ENCODE results near the gene HS2ST1.

Gene HS2ST1

DNA sequence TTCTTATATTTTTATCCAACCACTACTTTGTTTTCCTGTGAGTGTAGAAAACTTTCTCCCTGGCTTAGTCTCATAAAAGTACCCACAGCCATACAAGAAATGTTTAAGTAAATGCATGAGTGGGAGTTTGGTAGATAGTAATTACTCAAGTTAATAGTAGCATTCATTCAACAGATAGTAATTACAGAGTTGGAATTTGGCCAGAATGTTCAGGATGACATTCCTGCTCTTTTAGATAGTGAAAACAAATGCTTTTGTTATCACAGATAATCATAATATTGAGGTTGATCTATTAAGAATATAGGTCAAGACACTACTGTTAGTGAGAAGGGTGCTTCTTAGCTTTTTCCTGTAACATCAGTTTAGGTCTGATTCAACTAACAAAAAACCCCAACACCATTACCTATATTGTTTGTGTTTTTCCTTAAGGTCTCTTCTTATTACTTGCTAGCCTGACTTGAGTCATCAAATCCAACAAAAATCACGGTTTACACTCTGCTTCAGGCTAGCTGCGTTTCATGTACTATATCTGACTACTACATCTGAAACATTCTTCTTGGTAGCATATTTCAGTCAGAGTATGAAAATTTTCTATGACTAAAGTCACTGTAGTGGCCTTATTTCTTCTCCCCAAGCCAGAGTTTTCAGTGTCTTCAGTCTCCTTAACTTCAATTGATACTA lies 163.7 kb downstream of the HS2ST1 start:
- DNase-seq (ENCODE audit: low spot score) = no peak
- in situ Hi-C loops (cut with MboI; ENCODE audit: low sequenced_read_pairs, unreplicated experiment) = loop anchor here (5.0 to 25.0 kb wide), 2 partner anchors 241 to 691 kb away; partner anchors contain the start of gene ODF2L
- TF ChIP-seq, protein P1, sequence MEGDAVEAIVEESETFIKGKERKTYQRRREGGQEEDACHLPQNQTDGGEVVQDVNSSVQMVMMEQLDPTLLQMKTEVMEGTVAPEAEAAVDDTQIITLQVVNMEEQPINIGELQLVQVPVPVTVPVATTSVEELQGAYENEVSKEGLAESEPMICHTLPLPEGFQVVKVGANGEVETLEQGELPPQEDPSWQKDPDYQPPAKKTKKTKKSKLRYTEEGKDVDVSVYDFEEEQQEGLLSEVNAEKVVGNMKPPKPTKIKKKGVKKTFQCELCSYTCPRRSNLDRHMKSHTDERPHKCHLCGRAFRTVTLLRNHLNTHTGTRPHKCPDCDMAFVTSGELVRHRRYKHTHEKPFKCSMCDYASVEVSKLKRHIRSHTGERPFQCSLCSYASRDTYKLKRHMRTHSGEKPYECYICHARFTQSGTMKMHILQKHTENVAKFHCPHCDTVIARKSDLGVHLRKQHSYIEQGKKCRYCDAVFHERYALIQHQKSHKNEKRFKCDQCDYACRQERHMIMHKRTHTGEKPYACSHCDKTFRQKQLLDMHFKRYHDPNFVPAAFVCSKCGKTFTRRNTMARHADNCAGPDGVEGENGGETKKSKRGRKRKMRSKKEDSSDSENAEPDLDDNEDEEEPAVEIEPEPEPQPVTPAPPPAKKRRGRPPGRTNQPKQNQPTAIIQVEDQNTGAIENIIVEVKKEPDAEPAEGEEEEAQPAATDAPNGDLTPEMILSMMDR (IDR thresholded peaks at IDR 0.05; ENCODE audit: borderline replicate concordance, control extremely low read depth, extremely low read depth, insufficient read depth, missing control alignments) = no peak

GRCh38 chr1:87084244-87084836 lies 169.9 kb downstream of the HS2ST1 start:
- in situ Hi-C loops (cut with MboI; ENCODE audit: low sequenced_read_pairs, unreplicated experiment) = loop anchor here (25.0 kb wide), 1 partner anchor 697 kb away; the partner anchor contains the start of gene ODF2L
- peak; percentile 14 for DNase-seq (ENCODE audit: low spot score)
- TF ChIP-seq, protein P1 (IDR thresholded peaks at IDR 0.05; ENCODE audit: borderline replicate concordance, control extremely low read depth, extremely low read depth, insufficient read depth, missing control alignments) = peak; percentile 23

DNA sequence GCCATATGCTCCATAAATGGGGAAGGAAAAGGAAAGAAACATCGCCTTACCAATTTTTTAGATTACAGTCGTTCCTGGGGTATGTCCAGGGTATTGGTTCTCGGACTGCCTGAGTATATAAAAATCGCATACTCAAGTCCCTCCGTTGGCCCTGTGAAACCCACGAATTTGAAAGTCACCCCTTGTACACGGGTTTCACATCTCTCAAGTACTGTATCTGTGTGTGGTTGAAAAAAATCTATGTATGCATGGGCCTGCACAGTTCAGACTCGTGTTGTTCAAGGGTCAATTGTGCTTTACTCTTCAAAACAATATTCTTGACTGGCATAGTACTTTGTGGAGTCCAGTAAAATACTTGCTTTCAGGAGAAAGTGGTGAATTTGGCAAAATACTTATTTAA lies 171.7 kb downstream of the HS2ST1 start:
- TF ChIP-seq, protein P1 (IDR thresholded peaks at IDR 0.05; ENCODE audit: borderline replicate concordance, control extremely low read depth, extremely low read depth, insufficient read depth, missing control alignments) = no peak
- in situ Hi-C loops (cut with MboI; ENCODE audit: low sequenced_read_pairs, unreplicated experiment) = loop anchor here (25.0 kb wide), 1 partner anchor 699 kb away; the partner anchor contains the start of gene ODF2L
- DNase-seq (ENCODE audit: low spot score) = no peak

DNA sequence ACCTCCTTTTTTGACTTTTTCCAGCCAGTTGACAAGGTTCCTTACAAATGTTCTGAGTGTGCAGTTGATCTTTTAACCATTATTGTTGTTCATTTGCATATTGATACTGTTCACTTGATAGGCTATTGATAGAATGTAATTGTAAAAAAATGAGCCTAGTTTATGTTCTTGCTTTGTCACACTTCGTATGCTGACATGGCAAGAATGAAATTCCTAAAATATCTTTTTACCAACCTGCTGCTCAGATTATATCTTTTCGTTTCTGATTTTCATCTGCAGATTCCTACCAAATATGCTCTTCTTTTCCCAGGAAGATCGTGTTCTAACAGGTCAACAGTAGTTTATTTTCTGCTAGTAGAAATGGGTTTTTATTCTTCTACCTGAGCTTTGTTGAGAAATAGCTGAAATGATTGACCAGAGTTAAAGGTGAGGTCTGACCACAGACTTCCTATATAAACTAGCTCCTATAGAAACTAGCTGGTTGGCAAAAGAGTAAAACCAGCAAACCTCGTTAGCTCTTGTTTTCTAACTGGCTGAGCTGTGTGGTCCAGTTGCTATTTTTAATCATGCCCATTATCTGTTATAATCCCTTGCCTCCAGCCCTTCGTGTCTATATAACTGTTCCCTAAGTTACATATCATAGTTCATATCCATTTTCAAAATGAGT lies 174.8 kb downstream of the HS2ST1 start:
- TF ChIP-seq, protein P1 (IDR thresholded peaks at IDR 0.05; ENCODE audit: borderline replicate concordance, control extremely low read depth, extremely low read depth, insufficient read depth, missing control alignments) = no peak
- in situ Hi-C loops (cut with MboI; ENCODE audit: low sequenced_read_pairs, unreplicated experiment) = loop anchor here (25.0 kb wide), 1 partner anchor 702 kb away; the partner anchor contains the start of gene ODF2L
- DNase-seq (ENCODE audit: low spot score) = no peak

GRCh38 chr1:87089823-87090222 lies 175.4 kb downstream of the HS2ST1 start:
- DNase-seq (ENCODE audit: low spot score) = no peak
- in situ Hi-C loops (cut with MboI; ENCODE audit: low sequenced_read_pairs, unreplicated experiment) = loop anchor here (25.0 kb wide), 1 partner anchor 703 kb away; the partner anchor contains the start of gene ODF2L
- TF ChIP-seq, protein P1 (IDR thresholded peaks at IDR 0.05; ENCODE audit: borderline replicate concordance, control extremely low read depth, extremely low read depth, insufficient read depth, missing control alignments) = no peak

DNA sequence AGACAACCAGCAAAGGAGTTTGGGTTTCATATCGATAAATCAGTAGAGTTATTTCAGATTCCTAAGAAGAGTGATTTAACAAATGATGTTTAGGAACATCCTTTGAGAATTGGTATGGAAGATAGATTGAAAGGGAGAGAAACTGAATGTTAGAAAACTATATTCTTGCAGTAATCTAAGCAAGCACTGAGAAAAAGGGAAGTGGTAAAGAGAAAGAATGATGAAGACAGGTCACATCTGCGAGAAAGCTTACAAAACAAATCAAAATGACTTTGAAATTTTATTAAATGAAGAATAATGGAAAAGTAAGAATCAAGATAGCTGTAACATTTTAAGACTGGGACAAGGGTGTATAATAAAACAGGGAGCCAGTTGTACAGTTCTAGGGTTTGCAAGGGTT lies 177.0 kb downstream of the HS2ST1 start:
- TF ChIP-seq, protein P1 (IDR thresholded peaks at IDR 0.05; ENCODE audit: borderline replicate concordance, control extremely low read depth, extremely low read depth, insufficient read depth, missing control alignments) = no peak
- in situ Hi-C loops (cut with MboI; ENCODE audit: low sequenced_read_pairs, unreplicated experiment) = loop anchor here (25.0 kb wide), 1 partner anchor 704 kb away; the partner anchor contains the start of gene ODF2L
- DNase-seq (ENCODE audit: low spot score) = no peak
